Measurements from ENCODE around the gene KRT28. TPM values are rescaled to one million over a fixed set of nuclear protein-coding genes. Genes with fewer than 3 reads are reported as not detected.

Gene KRT28
- total and polyA plus RNA-seq, 4 donors: not detected

DNA sequence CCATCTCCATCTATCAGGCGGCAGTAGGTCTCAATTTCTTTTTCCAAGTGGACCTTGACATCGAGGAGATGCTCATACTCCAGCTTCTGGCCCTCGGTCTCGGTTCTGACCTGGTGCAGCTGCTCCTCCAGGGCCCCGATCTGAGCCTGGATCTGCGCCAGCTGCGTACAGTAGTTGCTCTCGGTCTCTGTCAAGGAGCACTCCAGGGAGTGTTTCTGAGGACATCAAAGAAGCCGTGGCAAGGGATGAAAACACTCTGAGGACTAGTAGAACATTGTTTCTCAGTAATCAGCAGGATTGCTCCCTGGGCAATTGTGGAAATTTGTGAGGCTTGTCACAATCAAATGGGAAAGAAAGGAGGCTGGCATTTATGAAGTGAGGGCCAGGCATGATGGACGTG is 5.9 kb downstream of the KRT28 start:
- Histone ChIP-seq H3K27ac (ENCODE audit: low read depth in 1 of 2, low read length in 1 of 2) (no peak overlapping the region), H3K36me3 (ENCODE audit: control insufficient read depth in 4 of 4, insufficient read depth in 4 of 4, low read length in 4 of 4) (no peaks in the 10 kb centered on the region), H3K27me3 (ENCODE audit: control insufficient read depth in 3 of 3, insufficient read depth in 3 of 3, low read length in 2 of 3) (peaks cover 0 to 7% (median 0%) of the 10 kb centered on the region in 3 donors), H3K4me3 (no peak overlapping the region), H3K9ac (ENCODE audit: insufficient read depth in 1 of 2, low read length in 2 of 2) (no peak overlapping the region), H3K9me3 (ENCODE audit: control insufficient read depth in 4 of 4, insufficient read depth in 3 of 4, low read length in 3 of 4) (no peaks in the 10 kb centered on the region), H3K4me1 (ENCODE audit: control insufficient read depth in 5 of 5, insufficient read depth in 5 of 5, low read length in 5 of 5) (peaks cover 0 to 19% (median 0%) of the 10 kb centered on the region in 5 donors)
- WGBS, 2 donors: 60 to 74% methylated on average over 10 of the region's 10 CpGs
- TF ChIP-seq CTCF (IDR thresholded peaks at IDR 0.05; ENCODE audit: control extremely low read depth, extremely low read depth): no peak
- ATAC-seq (ENCODE audit: insufficient read depth, low FRiP score): no peak
- DNase-seq: peak in 2 of 3 donors; percentile 25 to 33

DNA sequence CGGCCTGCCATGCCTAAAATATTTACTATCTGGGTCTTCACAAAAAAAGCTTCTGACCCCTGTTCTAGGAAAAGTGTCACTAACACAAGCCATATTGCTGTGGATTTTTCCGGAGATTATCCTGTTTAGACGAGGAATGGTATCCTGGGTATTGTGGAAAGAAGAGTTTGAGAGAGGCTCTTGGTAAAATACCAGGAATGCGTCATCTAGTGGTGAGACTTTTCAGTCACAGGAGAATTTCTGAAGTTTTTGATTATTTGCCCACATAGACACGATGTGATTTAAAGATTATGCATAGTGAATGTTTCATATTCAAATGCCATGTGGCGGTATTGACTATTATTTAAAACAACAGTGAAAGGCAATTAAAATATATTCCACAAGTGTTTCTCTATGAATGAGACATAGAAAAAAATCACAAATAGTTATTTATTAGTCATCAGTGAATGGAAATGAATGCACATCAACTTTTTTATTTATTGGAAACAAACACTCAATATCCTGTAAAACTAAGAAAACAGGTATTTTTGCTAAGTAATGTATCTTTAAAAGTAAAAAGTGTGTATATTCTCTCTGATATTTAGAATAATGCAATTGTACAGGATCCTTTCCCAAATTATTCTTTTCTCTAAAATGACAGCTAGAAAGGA is 7.8 kb downstream of the KRT28 start:
- Histone ChIP-seq H3K9me3 (ENCODE audit: control insufficient read depth in 4 of 4, insufficient read depth in 3 of 4, low read length in 3 of 4) (no peaks in the 10 kb centered on the region), H3K9ac (ENCODE audit: insufficient read depth in 1 of 2, low read length in 2 of 2) (no peak overlapping the region), H3K27ac (ENCODE audit: low read depth in 1 of 2, low read length in 1 of 2) (no peak overlapping the region), H3K36me3 (ENCODE audit: control insufficient read depth in 4 of 4, insufficient read depth in 4 of 4, low read length in 4 of 4) (no peaks in the 10 kb centered on the region), H3K27me3 (ENCODE audit: control insufficient read depth in 3 of 3, insufficient read depth in 3 of 3, low read length in 2 of 3) (peaks cover 0 to 5% (median 0%) of the 10 kb centered on the region in 3 donors), H3K4me1 (ENCODE audit: control insufficient read depth in 5 of 5, insufficient read depth in 5 of 5, low read length in 5 of 5) (peaks cover 0 to 19% (median 0%) of the 10 kb centered on the region in 5 donors), H3K4me3 (no peak overlapping the region)
- DNase-seq: peak; percentile 26 to 89 (median 81)
- WGBS, 2 donors: 34 to 45% methylated on average over 6 of the region's 6 CpGs
- no peak for ATAC-seq (ENCODE audit: insufficient read depth, low FRiP score)
- peak; percentile 19 for TF ChIP-seq CTCF (IDR thresholded peaks at IDR 0.05; ENCODE audit: control extremely low read depth, extremely low read depth)

GRCh38 chr17:40791111-40791510 is 8.6 kb downstream of the KRT28 start:
- no peak overlapping the region for H3K9ac ChIP-seq (ENCODE audit: insufficient read depth in 1 of 2, low read length in 2 of 2)
- H3K27me3 ChIP-seq (ENCODE audit: control insufficient read depth in 3 of 3, insufficient read depth in 3 of 3, low read length in 2 of 3): peaks cover 0 to 5% (median 0%) of the 10 kb centered on the region in 3 donors
- TF ChIP-seq CTCF (IDR thresholded peaks at IDR 0.05; ENCODE audit: control extremely low read depth, extremely low read depth): no peak
- no peak overlapping the region for H3K27ac ChIP-seq (ENCODE audit: low read depth in 1 of 2, low read length in 1 of 2)
- H3K4me3 ChIP-seq: no peak overlapping the region
- no peaks in the 10 kb centered on the region for H3K9me3 ChIP-seq (ENCODE audit: control insufficient read depth in 4 of 4, insufficient read depth in 3 of 4, low read length in 3 of 4)
- DNase-seq (peak in 2 of 3 donors; percentile 80 to 88), ATAC-seq (ENCODE audit: insufficient read depth, low FRiP score) (no peak)
- H3K4me1 ChIP-seq (ENCODE audit: control insufficient read depth in 5 of 5, insufficient read depth in 5 of 5, low read length in 5 of 5): peaks cover 0 to 19% (median 0%) of the 10 kb centered on the region in 5 donors
- no peaks in the 10 kb centered on the region for H3K36me3 ChIP-seq (ENCODE audit: control insufficient read depth in 4 of 4, insufficient read depth in 4 of 4, low read length in 4 of 4)
- 80 to 91% methylated on average over 1 of the region's 1 CpG for WGBS, 2 donors

Measured in lung (tissue), 12 donors.